Activated naive CD4-positive, alpha-beta T cell treated with Interleukin-2 at 50 U/mL for 16 hours (primary cell): ENCODE results near the gene SPNS1.
A peak's percentile ranks its signal among the peaks of the same experiment; 100 is the strongest.
"Not testable (repeated sequence)": the region's sequence is repeated elsewhere in the genome, so short reads cannot be mapped to it uniquely, and the experiment has no call there.

Experiments used
- DNase-seq: peaks from one replicate; pipeline ENCODE4 v3.0.0-alpha.2; 2020

SPNS1 gene

GRCh38 chr16:28974437-28975157 lies at the start of gene SPNS1:
SPNS1 (plus strand) TSS chr16:28974778; CDS start chr16:28975152, 374 bp downstream.
- peak; percentile 93 for DNase-seq

GRCh38 chr16:28925386-28926228 lies 49.0 kb upstream of the SPNS1 start:
- peak; percentile 84 for DNase-seq

GRCh38 chr16:28926284-28926683 lies 48.3 kb upstream of the SPNS1 start:
- DNase-seq: not testable (repeated sequence)

- no peak for DNase-seq
Observed at GRCh38 chr16:28927815-28928214, 46.8 kb upstream of the SPNS1 start.

GRCh38 chr16:28930203-28930602 lies 44.4 kb upstream of the SPNS1 start:
- no peak for DNase-seq

GRCh38 chr16:28930652-28931051 lies 43.9 kb upstream of the SPNS1 start:
- DNase-seq: no peak

- no peak for DNase-seq
Observed at GRCh38 chr16:28931801-28932225, 42.8 kb upstream of the SPNS1 start, which contains the start of gene CD19. CD19 (plus strand) TSS chr16:28931971; CDS start chr16:28932001, 30 bp downstream.

GRCh38 chr16:28932339-28933141 lies 42.0 kb upstream of the SPNS1 start:
- DNase-seq: no peak

- no peak for DNase-seq
Observed at GRCh38 chr16:28933171-28933570, 41.4 kb upstream of the SPNS1 start.

GRCh38 chr16:28935346-28935745 lies 39.2 kb upstream of the SPNS1 start:
- no peak for DNase-seq

GRCh38 chr16:28935924-28936783 lies 38.4 kb upstream of the SPNS1 start:
- peak; percentile 83 for DNase-seq

- DNase-seq: no peak
Observed at GRCh38 chr16:28936784-28937155, 37.8 kb upstream of the SPNS1 start.

GRCh38 chr16:28937222-28937876 lies 37.2 kb upstream of the SPNS1 start:
- no peak for DNase-seq

GRCh38 chr16:28938721-28939120 lies 35.9 kb upstream of the SPNS1 start:
- DNase-seq: no peak

GRCh38 chr16:28939825-28940224 lies 34.8 kb upstream of the SPNS1 start:
- not testable (repeated sequence) for DNase-seq

- no peak for DNase-seq
Observed at GRCh38 chr16:28943281-28943680, 31.3 kb upstream of the SPNS1 start.

- DNase-seq: no peak
Observed at GRCh38 chr16:28946681-28947080, 27.9 kb upstream of the SPNS1 start.

- peak; percentile 100 for DNase-seq
Observed at GRCh38 chr16:28950648-28951409, 23.7 kb upstream of the SPNS1 start, which contains the start of gene NFATC2IP. NFATC2IP (plus strand) TSS chr16:28950937; CDS start chr16:28951012, 75 bp downstream.

GRCh38 chr16:28951410-28951943 lies 23.1 kb upstream of the SPNS1 start:
- no peak for DNase-seq

GRCh38 chr16:28958216-28958615 lies 16.4 kb upstream of the SPNS1 start:
- no peak for DNase-seq
